GM10847 (cell line): ENCODE results near the gene CHAT.

Experiments
- POLR2A ChIP-seq: IDR thresholded peaks from 2 replicates; pipeline ENCODE4 v1.6.1; 2011; ENCODE audit not compliant: insufficient read length; ENCODE audit errors: extremely low read depth

Gene CHAT

DNA sequence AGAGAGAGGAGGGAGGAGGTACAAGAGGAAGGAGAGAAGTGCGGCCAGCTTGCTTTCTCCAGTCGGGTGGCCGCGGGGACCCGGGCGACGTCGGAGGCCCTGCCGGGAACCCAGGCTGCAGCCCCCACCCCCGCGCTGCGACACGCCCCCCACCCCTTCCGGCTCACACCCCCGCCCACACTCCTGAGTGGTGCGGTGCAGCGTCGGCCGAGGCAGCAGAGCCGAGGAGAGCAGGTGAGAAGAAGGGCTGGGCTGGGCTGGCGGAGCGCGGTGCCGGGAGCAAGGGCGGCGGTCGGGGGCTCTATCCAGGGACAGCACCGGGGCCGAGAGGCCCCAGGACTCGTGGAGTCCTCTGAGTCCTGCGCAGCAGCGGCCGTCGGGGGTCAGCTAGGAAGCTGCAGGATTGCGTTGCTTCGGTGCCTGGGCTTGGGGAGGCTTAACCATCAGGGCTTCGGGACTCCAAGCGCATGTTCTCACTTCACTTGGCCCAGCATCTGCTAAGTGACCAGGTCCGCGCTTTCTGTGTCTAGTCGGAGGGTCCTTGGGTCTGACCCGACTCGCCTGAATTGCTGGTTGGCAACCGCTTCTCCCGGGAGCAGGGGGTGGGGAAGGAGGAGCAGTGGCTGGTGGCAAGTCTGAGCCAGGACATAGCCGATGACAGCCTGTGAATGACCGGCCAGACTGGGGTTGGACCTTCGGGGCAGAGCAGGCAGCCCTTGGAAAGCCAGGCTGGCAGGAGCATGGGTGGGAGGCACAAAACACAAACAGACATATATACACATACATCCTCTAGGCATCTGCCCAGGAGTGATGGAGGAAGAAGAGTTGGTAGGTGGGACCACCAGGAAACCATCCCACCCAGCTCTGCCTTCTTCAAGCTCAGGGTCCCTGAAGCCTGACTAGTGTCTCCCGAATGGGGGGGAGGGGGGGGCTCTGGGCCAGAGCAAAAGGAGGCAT lies 683 bp downstream of the CHAT start:
- TF ChIP-seq POLR2A = no peak

- no peak for TF ChIP-seq POLR2A
Measured at GRCh38 chr10:49615213-49615612, 1.4 kb downstream of the CHAT start.

DNA sequence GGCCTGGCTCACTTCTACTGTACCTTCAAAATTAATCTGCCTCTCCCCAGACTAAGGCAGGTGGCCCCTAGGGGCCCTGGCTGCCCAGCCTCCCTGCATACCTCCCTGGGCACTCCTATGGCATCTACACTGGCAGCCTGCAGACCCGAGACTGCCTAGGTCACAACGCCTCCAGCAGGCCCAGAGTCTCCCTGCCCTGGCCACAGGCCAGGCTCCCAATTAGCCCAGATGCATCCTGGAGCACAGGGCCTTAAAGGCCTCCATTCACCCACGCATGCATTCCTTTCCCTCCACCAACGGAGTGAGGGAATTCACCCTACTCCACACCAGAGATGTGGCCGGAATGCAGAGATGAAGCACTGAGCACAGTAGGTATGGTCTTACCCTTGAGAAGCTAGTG lies 1.9 kb downstream of the CHAT start:
- no peak for TF ChIP-seq POLR2A

DNA sequence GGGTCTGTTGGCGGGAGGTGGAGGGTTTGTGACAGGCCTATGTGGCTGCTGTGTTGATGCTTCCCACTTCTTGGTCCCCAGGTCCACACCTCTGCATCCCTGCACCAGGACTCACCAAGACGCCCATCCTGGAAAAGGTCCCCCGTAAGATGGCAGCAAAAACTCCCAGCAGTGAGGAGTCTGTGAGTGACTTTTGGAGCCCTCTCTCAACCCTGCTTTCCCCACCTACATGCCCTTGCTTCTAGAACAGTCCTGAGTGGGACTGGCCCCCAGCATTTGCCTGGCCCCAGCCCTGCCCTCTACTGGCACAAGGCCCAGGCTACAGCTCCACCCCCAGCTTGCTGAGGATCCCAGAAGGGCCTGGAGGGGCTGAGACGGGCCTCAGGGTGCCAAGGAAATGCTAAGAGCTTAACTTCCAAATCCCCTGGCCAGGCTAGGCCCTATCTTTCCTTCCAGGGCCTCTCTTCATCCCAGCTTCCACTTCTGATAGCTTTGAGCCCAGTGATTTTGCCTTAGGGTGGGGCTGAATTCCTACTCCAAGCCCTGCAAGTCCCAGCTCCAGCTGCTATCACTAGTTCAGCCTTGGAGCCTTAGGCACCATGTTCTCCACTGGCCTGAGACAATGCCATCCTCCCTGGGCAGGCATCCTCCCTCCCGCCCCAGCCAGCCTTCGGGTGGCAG lies 2.7 kb downstream of the CHAT start:
- no peak for TF ChIP-seq POLR2A

DNA sequence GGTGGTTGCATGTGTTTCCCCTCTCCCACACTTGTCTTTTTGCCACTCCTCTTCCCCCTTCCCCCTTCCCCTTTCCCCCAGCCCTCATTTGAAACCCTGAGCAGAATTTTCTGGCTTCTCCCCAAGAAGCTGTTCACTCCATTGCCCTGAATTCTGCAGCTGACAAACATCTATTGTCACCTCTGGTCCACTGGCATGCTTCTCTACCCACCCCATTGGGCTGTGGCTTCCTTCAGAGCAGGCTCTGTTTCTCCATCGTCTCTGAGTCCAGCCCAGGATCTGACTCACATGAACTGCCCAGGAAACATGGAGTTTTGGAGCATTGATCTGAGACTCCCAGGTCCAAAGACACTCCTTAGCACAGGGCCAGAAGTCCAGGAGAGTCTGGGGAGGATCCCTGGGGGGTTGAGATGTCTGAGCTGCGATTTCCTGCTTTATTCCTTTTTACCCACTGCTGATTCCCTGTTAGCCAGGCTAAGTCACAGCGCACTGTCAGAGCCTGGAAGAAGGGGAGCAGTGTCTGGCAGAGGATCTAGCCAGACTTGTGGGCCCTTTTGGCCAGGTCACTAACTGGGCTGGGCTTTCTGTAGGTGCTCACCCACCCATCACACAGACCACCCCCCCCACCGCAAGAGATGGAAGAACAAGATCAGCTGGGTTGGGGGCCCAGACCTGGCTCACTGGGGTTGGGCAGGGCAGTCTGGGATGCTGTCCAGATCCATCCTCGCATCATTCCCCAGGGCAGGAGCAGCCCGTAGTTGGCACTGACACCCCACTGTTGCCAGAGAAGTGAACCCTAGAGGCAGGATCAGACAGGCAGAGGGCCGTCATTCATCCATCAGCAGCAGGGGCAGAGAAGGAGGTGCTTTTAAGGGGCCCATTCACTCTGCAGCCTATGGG lies 3.5 kb downstream of the CHAT start:
- TF ChIP-seq POLR2A = no peak

- TF ChIP-seq POLR2A = no peak
Measured at GRCh38 chr10:49618821-49619220, 5.0 kb downstream of the CHAT start.

- TF ChIP-seq POLR2A = no peak
Measured at GRCh38 chr10:49619613-49620012, 5.8 kb downstream of the CHAT start.

- TF ChIP-seq POLR2A = no peak
Measured at GRCh38 chr10:49620286-49620810, 6.5 kb downstream of the CHAT start.

DNA sequence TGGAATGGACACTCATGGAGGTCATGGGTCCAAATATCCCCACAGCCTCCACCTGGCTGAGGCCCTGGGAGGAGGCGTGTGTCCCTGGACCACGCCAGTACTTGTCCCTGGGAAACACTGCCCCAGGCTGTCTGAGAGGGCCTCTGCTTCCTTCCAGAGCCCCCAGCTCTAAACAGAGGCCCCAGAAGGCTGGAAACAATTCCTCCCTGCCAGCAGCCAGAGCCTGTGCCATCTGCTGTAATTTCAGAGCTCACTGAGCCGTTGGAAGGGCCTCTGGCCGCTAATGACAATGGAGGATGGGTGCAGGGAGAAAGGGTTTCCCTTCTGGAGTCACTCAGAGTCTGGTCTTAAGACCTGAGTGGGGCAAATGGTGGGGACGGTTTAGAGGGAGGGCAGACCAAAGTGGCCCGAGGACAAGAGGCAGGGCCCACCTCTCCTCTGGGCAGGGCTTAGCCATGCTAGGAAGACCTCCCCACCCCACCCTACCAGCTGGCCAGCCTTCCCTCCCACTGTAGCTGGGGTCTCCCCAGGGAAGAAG lies 7.1 kb downstream of the CHAT start:
- no peak for TF ChIP-seq POLR2A

- TF ChIP-seq POLR2A = no peak
Measured at GRCh38 chr10:49621561-49621960, 7.7 kb downstream of the CHAT start.

DNA sequence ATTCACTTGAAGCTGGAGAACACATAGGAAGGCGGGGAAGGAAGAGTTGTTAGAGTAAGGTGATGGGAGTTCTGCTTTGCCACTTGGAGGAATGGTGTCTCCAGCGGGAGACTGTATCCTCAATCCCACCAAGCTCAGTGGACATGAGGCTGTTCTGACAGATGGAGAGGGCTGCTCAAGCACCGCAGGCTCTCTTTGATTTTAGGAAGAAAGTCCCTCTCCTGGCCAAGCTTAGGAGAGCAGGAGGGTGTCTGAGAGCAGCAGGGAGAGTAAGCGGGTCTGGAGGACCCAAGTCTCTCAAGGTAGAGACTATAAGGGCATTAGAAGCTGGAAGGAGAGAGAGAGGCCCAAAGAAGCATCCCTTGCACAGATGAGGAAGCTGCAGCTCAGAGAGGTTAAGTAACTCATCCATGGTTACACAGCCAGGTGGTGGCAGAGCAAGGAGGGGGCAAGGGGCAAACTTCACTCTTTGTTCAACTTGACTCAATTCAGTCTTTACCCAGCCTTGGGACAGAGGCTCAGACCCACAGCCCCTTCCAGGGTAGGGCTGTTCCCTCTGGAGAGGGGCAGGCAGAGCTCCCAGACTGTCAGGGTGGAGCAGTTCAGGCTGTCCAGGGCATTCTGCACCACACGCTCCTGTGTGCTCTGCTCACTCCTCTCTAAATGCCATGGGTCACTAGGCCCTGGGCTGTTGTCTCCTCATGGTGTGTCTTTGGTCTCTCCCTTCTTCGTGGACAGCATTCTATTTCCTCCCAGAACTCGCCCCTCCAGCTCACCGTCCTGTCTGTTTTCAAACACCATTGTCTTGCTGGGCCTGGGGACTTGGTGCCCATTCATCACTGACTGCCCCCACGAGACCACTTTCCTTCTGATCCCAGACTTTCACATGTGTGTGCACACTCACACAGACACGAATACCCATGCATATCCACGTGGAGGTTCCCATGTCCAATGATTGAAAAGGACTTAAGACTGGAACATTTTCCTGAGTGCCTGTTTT lies 8.9 kb downstream of the CHAT start:
- no peak for TF ChIP-seq POLR2A

DNA sequence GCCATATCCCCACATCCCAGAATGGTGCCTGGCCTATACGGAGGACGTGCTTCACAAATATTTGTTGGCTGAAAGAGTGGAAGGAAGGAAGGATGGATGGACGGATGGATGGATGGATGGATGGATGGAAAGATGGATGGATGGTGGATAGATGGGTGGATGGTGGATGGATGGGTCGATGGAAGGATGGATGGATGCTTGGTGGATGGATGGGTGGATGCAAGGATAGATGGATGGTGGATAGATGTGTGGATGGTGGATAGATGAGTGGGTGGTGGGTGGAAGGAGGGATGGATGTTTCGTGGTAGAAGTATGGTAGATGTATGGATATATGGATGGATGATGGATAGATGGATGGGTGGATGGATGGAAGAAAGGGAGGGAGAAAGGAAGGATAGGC lies 10.8 kb downstream of the CHAT start:
- TF ChIP-seq POLR2A = no peak

GRCh38 chr10:49625411-49625810 lies 11.6 kb downstream of the CHAT start:
- no peak for TF ChIP-seq POLR2A

- no peak for TF ChIP-seq POLR2A
Measured at GRCh38 chr10:49627038-49627437, 13.2 kb downstream of the CHAT start.
